IPS DF 6.9 (cell line): ENCODE results near the gene FGF22.
"Not testable (repeated sequence)": the region's sequence is repeated elsewhere in the genome, so short reads cannot be mapped to it uniquely, and the experiment has no call there.

Source experiments
- DNase-seq: peaks from one replicate; pipeline ENCODE4 v3.0.0-alpha.2; 2013; ENCODE audit warnings: low read depth, low spot score
- H3K27ac ChIP-seq: one replicate; pipeline ENCODE4 v1.5.1; 2013; ENCODE audit warnings: low read length, control low read depth
- H3K27me3 ChIP-seq: 2 replicates; pipeline ENCODE4 v1.6.1; 2013; ENCODE audit warnings: mild to moderate bottlenecking, low read length; ENCODE audit not compliant: control insufficient read depth, insufficient read depth
- H3K36me3 ChIP-seq: 2 replicates; pipeline ENCODE4 v1.6.1; 2013; ENCODE audit warnings: low read length; ENCODE audit not compliant: control insufficient read depth, insufficient read depth
- H3K4me1 ChIP-seq: 2 replicates; pipeline ENCODE4 v1.6.1; 2013; ENCODE audit warnings: low read length; ENCODE audit not compliant: control insufficient read depth, insufficient read depth
- H3K4me3 ChIP-seq: 2 replicates; pipeline ENCODE4 v1.5.1; 2013; ENCODE audit warnings: mild to moderate bottlenecking, low read length
- H3K9me3 ChIP-seq: 2 replicates; pipeline ENCODE4 v1.6.1; 2013; ENCODE audit warnings: low read length, inconsistent platforms; ENCODE audit not compliant: control insufficient read depth, insufficient read depth
- WGBS: extraction: QIAGEN DNeasy Blood & Tissue Kit; methylation state at CpG from one replicate; pipeline ENCODE4 v1.1.7; 2013; ENCODE audit warnings: mixed read lengths, missing lambda C conversion rate; ENCODE audit not compliant: insufficient read length, insufficient coverage; 5-methylcytosine and 5-hydroxymethylcytosine counted together

The FGF22 gene

GRCh38 chr19:622666-623065 is 17.0 kb upstream of the FGF22 start:
- Histone ChIP-seq H3K27me3 (no peaks in the 10 kb centered on the region), H3K27ac (no peak overlapping the region), H3K36me3 (peaks cover 36% of the 10 kb centered on the region), H3K9me3 (no peaks in the 10 kb centered on the region), H3K4me3 (no peak overlapping the region), H3K4me1 (no peaks in the 10 kb centered on the region)
- WGBS, result no CpG with 5 or more reads among the region's 37 CpGs
- DNase-seq, result no peak

GRCh38 chr19:623175-623916 is 16.3 kb upstream of the FGF22 start:
- WGBS, result no CpG with 5 or more reads among the region's 44 CpGs
- DNase-seq, result no peak
- no peak overlapping the region for H3K4me3 ChIP-seq
- H3K4me1 ChIP-seq, result no peaks in the 10 kb centered on the region
- peaks cover 33% of the 10 kb centered on the region for H3K36me3 ChIP-seq
- H3K27me3 ChIP-seq, result no peaks in the 10 kb centered on the region
- H3K9me3 ChIP-seq, result no peaks in the 10 kb centered on the region
- no peak overlapping the region for H3K27ac ChIP-seq

- Histone ChIP-seq H3K36me3 (peaks cover 30% of the 10 kb centered on the region), H3K27ac (no peak overlapping the region), H3K9me3 (no peaks in the 10 kb centered on the region), H3K27me3 (no peaks in the 10 kb centered on the region), H3K4me1 (no peaks in the 10 kb centered on the region), H3K4me3 (no peak overlapping the region)
- no CpG with 5 or more reads among the region's 24 CpGs for WGBS
- no peak for DNase-seq
Observed at GRCh38 chr19:623974-624373, 15.7 kb upstream of the FGF22 start.

- Histone ChIP-seq H3K36me3 (peaks cover 28% of the 10 kb centered on the region), H3K9me3 (no peaks in the 10 kb centered on the region), H3K27ac (no peak overlapping the region), H3K27me3 (no peaks in the 10 kb centered on the region), H3K4me1 (no peaks in the 10 kb centered on the region), H3K4me3 (no peak overlapping the region)
- no CpG with 5 or more reads among the region's 24 CpGs for WGBS
- DNase-seq, result no peak
Observed at GRCh38 chr19:624433-625109, 15.1 kb upstream of the FGF22 start.

GRCh38 chr19:625257-625656 is 14.4 kb upstream of the FGF22 start:
- Histone ChIP-seq H3K9me3 (no peaks in the 10 kb centered on the region), H3K27me3 (no peaks in the 10 kb centered on the region), H3K27ac (no peak overlapping the region), H3K4me3 (no peak overlapping the region), H3K36me3 (peaks cover 23% of the 10 kb centered on the region), H3K4me1 (no peaks in the 10 kb centered on the region)
- WGBS, result no CpG with 5 or more reads among the region's 5 CpGs
- no peak for DNase-seq

GRCh38 chr19:626566-626965 is 13.1 kb upstream of the FGF22 start:
- H3K4me3 ChIP-seq, DNase-seq, H3K9me3 ChIP-seq, H3K4me1 ChIP-seq, H3K27ac ChIP-seq, H3K27me3 ChIP-seq: not testable (repeated sequence)
- peaks cover 24% of the 10 kb centered on the region for H3K36me3 ChIP-seq
- no CpG with 5 or more reads among the region's 7 CpGs for WGBS

- WGBS, result no CpG with 5 or more reads among the region's 19 CpGs
- Histone ChIP-seq H3K9me3 (no peaks in the 10 kb centered on the region), H3K4me3 (no peak overlapping the region), H3K27ac (no peak overlapping the region), H3K36me3 (peaks cover 10% of the 10 kb centered on the region), H3K4me1 (no peaks in the 10 kb centered on the region), H3K27me3 (no peaks in the 10 kb centered on the region)
- DNase-seq, result no peak
Observed at GRCh38 chr19:628168-628567, 11.5 kb upstream of the FGF22 start.

- not testable (repeated sequence) for DNase-seq, H3K4me3 ChIP-seq, H3K27me3 ChIP-seq, H3K27ac ChIP-seq, H3K4me1 ChIP-seq, H3K9me3 ChIP-seq, H3K36me3 ChIP-seq
- no CpG with 5 or more reads among the region's 25 CpGs for WGBS
Observed at GRCh38 chr19:629515-629914, 10.2 kb upstream of the FGF22 start.

- Histone ChIP-seq H3K27ac (no peak overlapping the region), H3K9me3 (no peaks in the 10 kb centered on the region), H3K4me1 (peaks cover 1% of the 10 kb centered on the region; the same call in 1 of the 2 replicates), H3K27me3 (no peaks in the 10 kb centered on the region), H3K36me3 (peaks cover 6% of the 10 kb centered on the region; the same call in 1 of the 2 replicates), H3K4me3 (no peak overlapping the region)
- DNase-seq, result no peak
- no CpG with 5 or more reads among the region's 30 CpGs for WGBS
Observed at GRCh38 chr19:629961-630714, 9.5 kb upstream of the FGF22 start.

- Histone ChIP-seq H3K4me3 (peak overlapping the region; percentile 61; the same call in 1 of the 2 replicates), H3K27ac (no peak overlapping the region), H3K36me3 (peaks cover 6% of the 10 kb centered on the region; the same call in 1 of the 2 replicates), H3K9me3 (no peaks in the 10 kb centered on the region), H3K27me3 (no peaks in the 10 kb centered on the region), H3K4me1 (peaks cover 1% of the 10 kb centered on the region; the same call in 1 of the 2 replicates)
- DNase-seq, result no peak
- WGBS, result no CpG with 5 or more reads among the region's 35 CpGs
Observed at GRCh38 chr19:632579-633067, 7.1 kb upstream of the FGF22 start.
